Right lobe of liver (tissue), 4 donors: ENCODE data around the gene APC2.

ENCODE experiments used
- CTCF ChIP-seq, 4 donors: fragments of 200-600 bp in 3 of 4; fragments of 450-650 bp in 1 of 4; IDR thresholded peaks; one replicate each; pipeline versions ENCODE4 v1.5.1 to v1.8.0; 2016 to 2022; ENCODE audit warnings: antibody characterized with exemption in 4 of 4, mild to moderate bottlenecking in 2 of 4
- POLR2A ChIP-seq: fragments of 450-650 bp; IDR thresholded peaks from one replicate; pipeline ENCODE4 v1.6.1; 2017; ENCODE audit warnings: antibody characterized with exemption, mild to moderate bottlenecking
- donor health status: DM: no; HTN: no; CAD: no.
- donor health status: DM: no; HTN: no; CAD: no.
- donor health status: DM: no; HTN: yes; CAD: no.

- no peak for TF ChIP-seq CTCF (IDR thresholded peaks at IDR 0.05)
- TF ChIP-seq POLR2A = no peak
These were observed 47.0 kb downstream of the APC2 start for GRCh38 chr19:1496714-1497577.
